ENCODE results near the gene OR9A4.

Gene OR9A4

DNA sequence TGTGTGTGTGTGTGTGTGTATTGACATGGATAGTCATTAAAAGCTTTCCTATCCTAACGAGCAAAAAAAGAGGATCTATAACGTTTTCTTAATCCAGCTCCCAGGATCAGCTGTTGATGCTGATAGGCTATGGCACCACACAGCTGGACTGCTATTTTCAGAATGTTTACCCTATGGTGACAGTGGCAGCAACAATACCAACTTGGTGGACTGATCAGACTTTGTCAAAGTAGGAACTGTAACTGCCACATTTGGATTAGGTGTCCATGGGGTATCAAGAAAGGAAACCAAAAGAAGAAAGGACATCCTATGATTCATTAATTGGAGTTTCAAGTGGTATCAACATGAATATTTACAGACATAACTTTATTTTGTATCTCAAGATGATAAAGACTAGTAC, 33.3 kb downstream of the OR9A4 start:
- no peak for DNase-seq

DNA sequence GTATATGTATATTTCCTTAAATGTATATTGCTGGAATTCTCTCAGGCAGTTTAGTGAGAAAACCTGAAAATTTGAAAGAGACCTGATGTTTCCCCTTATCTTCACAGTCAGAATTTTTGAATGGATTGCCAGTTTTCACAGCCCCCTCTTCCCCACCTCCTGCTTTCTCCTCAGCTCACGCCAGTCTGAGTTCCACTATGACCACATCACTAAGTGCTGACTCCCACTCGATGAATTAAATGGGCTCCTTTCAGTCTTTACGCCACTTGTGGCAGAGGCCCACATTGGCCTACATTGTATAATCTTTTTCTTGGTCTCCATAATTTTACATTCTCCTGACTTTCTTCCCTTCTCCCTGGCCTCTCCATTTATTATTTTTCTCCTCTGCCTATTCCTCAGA, 33.7 kb downstream of the OR9A4 start:
- no peak for DNase-seq

DNA sequence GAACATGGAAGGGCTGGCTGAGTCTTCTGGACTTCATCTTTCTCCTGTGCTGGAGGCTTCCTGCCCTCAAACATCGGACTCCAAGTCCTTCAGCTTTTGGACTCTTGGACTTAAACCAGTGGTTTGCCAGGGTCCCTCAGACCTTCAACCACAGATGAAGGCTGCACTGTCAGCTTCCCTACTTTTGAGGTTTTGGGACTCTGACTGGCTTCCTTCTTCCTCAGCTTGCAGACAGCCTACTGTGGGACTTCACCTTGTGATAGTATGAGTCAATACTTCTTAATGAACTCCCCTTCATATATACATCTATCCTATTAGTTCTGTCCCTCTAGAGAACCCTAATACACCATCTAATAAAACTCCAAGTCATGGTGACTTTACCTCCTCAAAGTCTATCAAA, 34.6 kb downstream of the OR9A4 start:
- no peak for DNase-seq

DNA sequence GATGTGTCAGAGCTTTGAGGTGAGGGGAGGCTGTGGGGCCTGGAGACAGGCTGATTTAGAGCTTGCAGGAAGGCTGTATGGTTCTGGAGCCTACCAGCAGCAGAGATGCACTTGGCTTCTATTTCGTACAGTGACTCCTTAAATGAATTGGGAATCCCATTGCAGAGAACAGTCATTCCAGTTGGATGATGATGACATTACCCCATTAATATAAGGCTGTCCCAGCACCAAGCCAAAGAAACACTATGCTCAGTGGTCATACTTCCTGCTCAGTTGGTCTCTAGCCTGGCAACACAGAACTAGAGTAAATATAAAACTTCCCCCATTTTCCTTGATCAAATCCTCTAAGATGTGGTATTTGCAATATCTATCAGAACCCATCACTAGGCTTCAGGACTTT, 36.3 kb downstream of the OR9A4 start:
- no peak for DNase-seq

DNA sequence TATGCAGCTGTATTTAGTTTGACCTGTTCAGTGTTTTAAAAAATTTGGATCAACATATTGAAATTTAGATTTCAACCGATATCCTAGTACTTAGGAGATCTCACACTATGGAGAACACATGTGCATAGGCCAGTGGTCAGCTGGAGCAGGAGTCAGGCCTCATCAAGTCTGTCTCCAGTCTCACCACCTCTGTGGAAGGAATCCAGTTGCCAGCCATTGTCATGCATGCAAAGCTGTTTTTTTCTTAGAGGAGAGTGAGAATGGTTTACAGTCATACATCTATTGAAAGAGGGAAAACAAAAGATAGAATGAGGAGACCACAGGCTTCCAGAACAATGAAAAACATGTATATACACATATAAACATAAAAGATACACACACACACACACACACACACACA, 38.1 kb downstream of the OR9A4 start:
- DNase-seq: no peak

DNA sequence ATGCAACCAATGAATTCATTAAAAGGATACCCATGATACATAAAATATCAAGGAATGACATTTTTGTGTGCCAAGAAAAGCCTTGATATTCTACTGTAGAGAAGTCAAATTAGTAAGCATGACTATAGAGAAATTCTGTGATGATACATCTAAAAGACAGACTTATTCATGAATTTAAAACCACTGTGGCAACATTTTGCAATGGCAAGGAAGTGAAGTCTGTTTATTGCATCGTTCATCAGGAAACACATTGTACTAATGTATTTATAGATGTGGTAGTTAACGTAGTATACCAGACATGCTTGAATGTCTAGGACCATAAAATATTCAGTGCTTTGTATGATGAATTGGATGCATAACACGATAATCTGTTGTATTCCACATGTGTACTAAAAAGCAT, 39.9 kb downstream of the OR9A4 start:
- DNase-seq: no peak

DNA sequence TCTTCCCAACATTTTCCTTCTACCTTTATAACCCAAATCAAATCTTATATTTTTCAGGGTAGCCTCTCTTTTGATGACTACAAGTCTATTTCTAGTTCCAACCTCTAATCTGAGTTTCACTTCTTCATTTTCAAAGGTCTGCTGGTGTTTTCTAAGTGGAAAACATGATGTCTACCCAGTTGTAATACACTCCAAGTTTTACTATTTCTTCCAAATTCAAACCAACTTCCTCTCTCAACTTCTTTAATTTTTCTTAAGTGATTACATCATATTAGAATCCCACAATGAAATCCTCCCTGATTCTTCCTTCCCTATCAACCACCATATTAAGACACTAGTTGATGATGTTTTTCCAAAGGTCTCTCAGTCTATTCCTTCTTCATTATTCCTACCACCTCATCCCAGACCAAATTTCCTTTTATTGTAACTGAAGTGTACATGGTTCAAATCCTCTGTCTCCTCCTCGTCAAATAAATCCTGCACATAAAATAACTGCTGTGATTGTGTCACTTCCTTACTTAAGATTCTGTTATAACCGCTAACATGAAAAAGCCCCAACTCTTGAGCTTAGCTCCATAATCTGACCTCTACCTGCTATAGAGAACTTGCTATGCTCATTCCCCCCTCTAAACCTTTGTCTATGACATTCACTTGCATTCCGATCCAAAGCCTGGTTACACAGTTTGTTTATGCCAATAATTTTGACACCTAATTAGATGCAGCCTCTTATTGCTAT, 44.7 kb downstream of the OR9A4 start:
- DNase-seq: no peak
